HG02852 (cell line): ENCODE results near the gene ABCB6.
"Not testable (repeated sequence)": the region's sequence is repeated elsewhere in the genome, so short reads cannot be mapped to it uniquely, and the experiment has no call there.

Source experiments
- ATAC-seq: cut with Tn5 transposase; IDR thresholded peaks from one replicate; pipeline ENCODE4 v1.9.1; 2021; ENCODE audit warnings: mild to moderate bottlenecking, moderate library complexity; ENCODE audit not compliant: unreplicated experiment

ABCB6 gene

GRCh38 chr2:219218732-219219701 lies at the start of gene ABCB6:
ABCB6 (minus strand) TSS chr2:219218958; CDS start chr2:219218673, 285 bp downstream.
- ATAC-seq = peak; percentile 76

- no peak for ATAC-seq
Measured at GRCh38 chr2:219268294-219268693, 49.5 kb upstream of the ABCB6 start.

GRCh38 chr2:219266886-219267285 lies 48.1 kb upstream of the ABCB6 start:
- ATAC-seq = no peak

GRCh38 chr2:219266232-219266631 lies 47.5 kb upstream of the ABCB6 start:
- ATAC-seq = no peak

- no peak for ATAC-seq
Measured at GRCh38 chr2:219261024-219261855, 42.5 kb upstream of the ABCB6 start.

- not testable (repeated sequence) for ATAC-seq
Measured at GRCh38 chr2:219258942-219259341, 40.2 kb upstream of the ABCB6 start.

- ATAC-seq = peak; percentile 23
Measured at GRCh38 chr2:219254590-219255201, 35.9 kb upstream of the ABCB6 start.

- ATAC-seq = peak; percentile 53
Measured at GRCh38 chr2:219253753-219254589, 35.2 kb upstream of the ABCB6 start, which contains the start of gene TUBA4A. TUBA4A (minus strand) TSS chr2:219253918; CDS start chr2:219253858, 60 bp downstream.

- ATAC-seq = peak; percentile 21
Measured at GRCh38 chr2:219252900-219253752, 34.4 kb upstream of the ABCB6 start, which contains the start of gene TUBA4B. TUBA4B (plus strand) TSS chr2:219253243; CDS start chr2:219253408, 165 bp downstream.

GRCh38 chr2:219252570-219252899 lies 33.8 kb upstream of the ABCB6 start:
- no peak for ATAC-seq

GRCh38 chr2:219252084-219252483 lies 33.3 kb upstream of the ABCB6 start:
- no peak for ATAC-seq

GRCh38 chr2:219251656-219252055 lies 32.9 kb upstream of the ABCB6 start:
- no peak for ATAC-seq

GRCh38 chr2:219250049-219250781 lies 31.5 kb upstream of the ABCB6 start:
- no peak for ATAC-seq

GRCh38 chr2:219249203-219249980 lies 30.6 kb upstream of the ABCB6 start:
- no peak for ATAC-seq

- no peak for ATAC-seq
Measured at GRCh38 chr2:219248845-219249202, 30.1 kb upstream of the ABCB6 start.

GRCh38 chr2:219247678-219248642 lies 29.2 kb upstream of the ABCB6 start:
- no peak for ATAC-seq

GRCh38 chr2:219246559-219246958 lies 27.8 kb upstream of the ABCB6 start:
- no peak for ATAC-seq
